Activated CD4-positive, alpha-beta T cell treated with anti-CD3 and anti-CD28 coated beads for 48 hours (primary cell): ENCODE measurements around the gene TRAPPC2L.
"Not testable (repeated sequence)": the region's sequence is repeated elsewhere in the genome, so short reads cannot be mapped to it uniquely, and the experiment has no call there.

Experiments
- DNase-seq: peaks from one replicate; pipeline ENCODE4 v3.0.0-alpha.2; 2020

The TRAPPC2L gene

GRCh38 chr16:88819126-88819525 is 37.8 kb upstream of the TRAPPC2L start:
- no peak for DNase-seq

DNA sequence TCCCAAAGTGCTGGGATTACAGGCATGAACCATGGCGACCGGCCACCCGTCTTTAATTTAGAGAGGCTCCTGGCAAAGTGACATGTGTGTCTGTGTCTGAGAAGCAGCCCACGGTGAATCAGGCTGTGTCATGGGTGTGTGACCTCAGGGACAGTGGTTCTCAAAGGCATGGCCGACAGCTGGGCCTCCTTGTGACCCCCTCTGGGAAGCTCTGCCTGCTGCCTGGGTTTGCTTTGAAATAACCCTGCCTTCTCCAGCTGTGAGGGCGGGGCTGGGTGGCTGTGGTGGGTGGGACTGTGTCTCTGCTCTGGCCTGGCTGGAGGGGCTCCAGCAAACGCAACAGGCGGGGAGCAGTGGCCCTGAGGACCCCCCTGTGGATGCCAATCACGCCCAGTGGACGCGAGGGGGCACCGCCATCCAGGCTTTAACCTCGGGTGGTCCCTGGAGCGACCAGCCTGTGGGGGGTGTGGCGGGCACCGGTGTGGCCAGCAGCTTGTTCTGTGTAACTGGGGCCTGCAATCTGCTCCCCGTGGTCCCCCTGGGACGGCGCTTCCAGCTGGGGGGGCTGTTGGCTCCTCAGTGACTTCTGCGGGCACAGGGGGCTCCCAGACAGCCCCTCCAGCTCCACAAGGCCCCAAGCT is 36.4 kb upstream of the TRAPPC2L start:
- DNase-seq: no peak

DNA sequence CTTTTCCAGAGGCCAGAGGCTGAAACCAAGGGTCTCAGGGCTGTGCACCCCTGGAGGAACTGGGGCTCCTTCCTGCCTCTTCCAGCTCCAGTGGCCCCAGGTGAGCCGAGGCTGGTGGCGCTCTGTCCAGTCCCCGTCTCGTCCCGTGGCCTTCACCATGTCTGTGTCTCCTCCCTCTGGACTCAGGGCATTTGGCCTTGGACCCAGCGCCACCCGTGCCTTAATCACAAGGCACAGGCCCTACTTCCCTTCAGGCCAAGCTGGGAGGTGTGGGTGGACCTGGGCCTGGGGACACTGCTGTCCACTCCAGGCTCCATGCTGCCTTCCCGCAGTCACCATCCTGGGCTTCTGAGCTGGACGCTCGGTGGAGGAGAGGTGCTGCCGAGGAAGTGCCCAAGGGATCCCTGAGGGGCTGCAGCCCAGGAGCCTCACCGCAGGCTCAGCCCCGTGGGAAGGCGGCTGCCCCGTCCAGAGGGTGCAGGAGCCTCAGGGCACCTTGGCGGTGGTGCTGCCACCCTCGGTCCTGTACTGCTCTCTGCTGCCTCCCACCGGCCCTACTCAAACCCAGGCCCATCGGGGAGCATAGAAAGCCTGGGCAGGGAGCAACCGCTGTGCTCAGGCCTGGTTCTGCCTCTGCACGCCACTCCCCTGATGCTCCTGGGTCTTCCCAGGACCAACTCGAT is 35.6 kb upstream of the TRAPPC2L start:
- no peak for DNase-seq

- no peak for DNase-seq
These were observed 34.5 kb upstream of the TRAPPC2L start for GRCh38 chr16:88822281-88823040.

GRCh38 chr16:88823646-88824045 is 33.3 kb upstream of the TRAPPC2L start:
- DNase-seq: not testable (repeated sequence)

- DNase-seq: no peak
These were observed 32.5 kb upstream of the TRAPPC2L start for GRCh38 chr16:88824256-88825077.

- no peak for DNase-seq
These were observed 31.8 kb upstream of the TRAPPC2L start for GRCh38 chr16:88825146-88825545.

- no peak for DNase-seq
These were observed 30.7 kb upstream of the TRAPPC2L start for GRCh38 chr16:88826070-88826840.

DNA sequence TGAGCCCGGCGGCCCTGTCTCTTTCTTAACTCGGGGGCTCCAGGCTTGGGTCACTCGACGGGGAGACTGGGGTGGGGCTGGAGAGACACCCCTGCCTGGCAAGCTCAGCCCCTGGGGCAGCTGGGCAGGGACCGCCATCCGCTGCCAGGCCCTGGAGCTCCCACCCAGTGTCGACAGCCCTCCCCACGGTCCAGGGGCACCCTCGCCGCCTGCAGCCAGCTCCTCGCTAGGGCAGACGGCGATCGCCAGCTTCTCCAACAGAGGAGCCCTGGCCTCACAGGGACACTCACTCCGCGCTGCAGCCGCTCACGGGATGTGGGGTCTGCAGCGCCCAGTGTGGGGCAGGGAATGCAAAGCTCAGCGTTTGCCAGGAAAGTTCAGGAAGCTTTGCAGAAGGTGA is 29.2 kb upstream of the TRAPPC2L start:
- DNase-seq: no peak

DNA sequence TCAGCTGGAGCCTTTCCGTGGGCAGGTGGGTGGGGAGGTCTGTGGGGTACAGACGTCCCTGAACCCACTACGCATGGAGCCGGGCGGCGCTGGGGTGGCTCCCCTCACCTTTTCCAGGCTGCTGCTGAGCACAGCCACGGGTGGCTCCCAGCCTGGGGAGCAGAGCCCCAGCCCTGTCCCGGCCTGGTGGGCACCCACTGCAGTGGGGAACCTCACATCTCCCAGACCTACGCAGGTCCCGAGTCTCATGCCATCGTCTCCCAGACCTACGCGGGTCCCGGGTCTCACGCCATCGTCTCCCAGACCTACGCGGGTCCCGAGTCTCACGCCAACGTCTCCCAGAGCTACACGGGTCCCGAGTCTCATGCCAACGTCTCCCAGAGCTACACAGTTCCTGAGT is 28.2 kb upstream of the TRAPPC2L start:
- no peak for DNase-seq

DNA sequence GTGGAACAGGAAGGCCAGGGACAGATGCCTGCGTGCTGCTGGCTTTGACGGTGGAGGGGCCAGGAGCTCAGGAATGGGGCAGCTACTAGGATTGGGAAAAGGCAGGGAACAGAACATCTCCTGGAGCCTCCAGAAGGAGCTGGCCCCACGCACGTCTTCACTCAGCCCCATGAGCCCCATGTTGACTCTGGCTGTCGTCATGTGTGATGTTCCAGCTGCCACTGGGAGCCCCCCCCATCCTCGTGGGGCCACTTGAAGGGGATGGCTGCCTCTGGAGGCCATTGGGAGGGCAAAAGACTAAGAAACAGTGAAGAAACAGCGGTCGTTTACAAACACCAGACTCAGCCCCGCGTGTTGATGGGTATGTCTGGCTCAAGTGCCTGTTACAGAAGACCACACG is 26.7 kb upstream of the TRAPPC2L start:
- DNase-seq: no peak

- no peak for DNase-seq
These were observed 26.1 kb upstream of the TRAPPC2L start for GRCh38 chr16:88830783-88831182.

DNA sequence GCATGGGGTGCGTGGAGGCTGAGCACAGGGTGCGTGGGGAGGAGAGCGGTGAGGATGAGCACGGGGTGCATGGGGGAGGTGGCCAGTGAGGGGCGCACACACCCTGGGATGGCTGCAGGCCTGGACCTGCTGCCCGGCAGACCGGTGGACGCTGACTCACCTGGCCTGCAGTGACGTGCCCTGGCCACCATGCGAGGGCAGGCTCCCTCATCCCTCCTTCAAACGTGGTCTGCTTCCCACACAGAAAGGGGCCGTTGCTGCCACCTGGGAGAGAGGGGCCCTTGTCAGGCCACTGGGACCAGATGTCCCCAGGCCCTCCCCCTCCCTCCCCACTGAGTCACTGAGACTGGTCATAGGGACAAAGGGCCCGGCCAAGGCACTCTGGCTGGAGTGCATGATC is 25.1 kb upstream of the TRAPPC2L start:
- DNase-seq: no peak

GRCh38 chr16:88833086-88833485 is 23.8 kb upstream of the TRAPPC2L start:
- DNase-seq: no peak

- DNase-seq: no peak
These were observed 22.3 kb upstream of the TRAPPC2L start for GRCh38 chr16:88834670-88835069.

GRCh38 chr16:88835383-88835782 is 21.5 kb upstream of the TRAPPC2L start:
- no peak for DNase-seq

GRCh38 chr16:88835818-88836217 is 21.1 kb upstream of the TRAPPC2L start:
- no peak for DNase-seq

GRCh38 chr16:88836791-88837190 is 20.1 kb upstream of the TRAPPC2L start:
- no peak for DNase-seq

GRCh38 chr16:88837806-88838205 is 19.1 kb upstream of the TRAPPC2L start:
- DNase-seq: no peak

DNA sequence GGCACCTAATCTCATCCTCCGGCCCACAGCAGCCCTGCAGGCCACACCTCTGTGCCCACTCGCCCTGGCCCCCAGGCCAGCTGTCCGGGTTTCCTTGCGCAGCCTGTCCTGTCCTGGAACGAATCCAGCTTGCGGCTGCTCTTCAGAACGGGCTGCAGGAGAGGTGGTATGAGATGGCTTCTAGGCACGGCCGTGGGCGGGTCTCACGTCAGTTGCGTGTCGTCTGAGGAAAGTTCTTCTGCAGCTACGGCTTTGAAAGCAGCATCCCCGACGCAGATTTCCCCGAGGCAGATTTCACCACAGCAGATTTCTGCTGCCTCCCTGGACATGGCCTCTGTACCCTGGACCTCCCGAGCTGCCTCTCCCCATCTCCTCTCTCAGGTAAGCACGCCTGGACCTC is 18.4 kb upstream of the TRAPPC2L start:
- DNase-seq: no peak

DNA sequence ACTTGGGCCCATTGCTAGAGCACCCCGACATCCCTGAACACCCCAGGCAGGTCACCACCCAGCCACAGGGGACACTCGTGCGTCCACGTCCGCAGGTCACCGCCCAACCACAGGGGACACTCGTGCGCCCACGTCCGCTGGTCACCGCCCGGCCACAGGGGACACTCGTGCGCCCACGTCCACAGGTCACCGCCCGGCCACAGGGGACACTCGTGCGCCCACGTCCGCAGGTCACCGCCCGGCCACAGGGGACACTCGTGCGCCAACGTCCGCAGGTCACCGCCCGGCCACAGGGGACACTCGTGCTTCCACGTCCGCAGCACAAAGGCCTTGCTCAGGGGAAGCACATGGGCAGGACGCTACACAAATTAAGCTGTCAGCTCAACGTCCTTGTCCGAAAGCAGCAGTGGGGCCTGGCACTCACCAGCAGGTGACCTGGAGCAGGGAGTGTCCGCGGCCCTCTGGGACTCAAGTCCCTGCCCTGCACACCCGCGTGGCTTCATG is 17.8 kb upstream of the TRAPPC2L start:
- DNase-seq: no peak
